ENCODE measurements around the gene ACSF2.

DNA sequence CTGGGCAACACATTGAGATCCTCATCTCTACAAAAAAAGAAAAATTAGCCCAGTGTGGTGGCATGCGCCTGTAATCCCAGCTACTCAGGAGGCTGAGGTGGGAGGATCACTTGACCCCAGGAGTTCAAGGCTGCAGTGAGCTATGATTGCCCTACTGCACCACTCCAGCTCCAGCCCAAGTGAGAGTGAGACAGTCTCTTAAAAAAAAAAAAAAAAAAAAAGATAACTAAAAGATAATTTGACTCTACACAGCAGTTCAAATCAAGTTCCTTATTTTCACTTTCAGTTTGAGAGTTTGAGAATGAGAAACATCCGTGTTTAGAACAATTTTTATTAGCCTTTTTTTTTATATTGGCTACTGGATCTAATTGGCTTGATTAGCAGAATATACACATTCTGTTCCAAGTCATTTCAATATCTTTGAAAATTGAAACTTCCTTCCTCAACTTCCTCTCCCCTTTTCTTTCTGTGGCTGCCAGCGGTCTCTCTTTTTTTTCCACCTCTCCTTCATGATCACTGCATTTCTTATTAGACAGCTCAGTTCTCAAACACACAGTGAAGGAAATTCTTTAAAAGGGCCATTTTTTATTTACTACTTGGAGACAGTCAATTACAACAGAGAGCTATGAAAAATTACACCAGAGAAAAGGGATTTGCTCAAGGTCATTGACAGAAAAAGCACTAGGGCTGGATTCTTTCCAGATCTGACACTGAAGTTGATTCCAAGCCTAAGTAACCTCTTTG lies 4.5 kb upstream of the ACSF2 start:
- TF ChIP-seq, protein P1, sequence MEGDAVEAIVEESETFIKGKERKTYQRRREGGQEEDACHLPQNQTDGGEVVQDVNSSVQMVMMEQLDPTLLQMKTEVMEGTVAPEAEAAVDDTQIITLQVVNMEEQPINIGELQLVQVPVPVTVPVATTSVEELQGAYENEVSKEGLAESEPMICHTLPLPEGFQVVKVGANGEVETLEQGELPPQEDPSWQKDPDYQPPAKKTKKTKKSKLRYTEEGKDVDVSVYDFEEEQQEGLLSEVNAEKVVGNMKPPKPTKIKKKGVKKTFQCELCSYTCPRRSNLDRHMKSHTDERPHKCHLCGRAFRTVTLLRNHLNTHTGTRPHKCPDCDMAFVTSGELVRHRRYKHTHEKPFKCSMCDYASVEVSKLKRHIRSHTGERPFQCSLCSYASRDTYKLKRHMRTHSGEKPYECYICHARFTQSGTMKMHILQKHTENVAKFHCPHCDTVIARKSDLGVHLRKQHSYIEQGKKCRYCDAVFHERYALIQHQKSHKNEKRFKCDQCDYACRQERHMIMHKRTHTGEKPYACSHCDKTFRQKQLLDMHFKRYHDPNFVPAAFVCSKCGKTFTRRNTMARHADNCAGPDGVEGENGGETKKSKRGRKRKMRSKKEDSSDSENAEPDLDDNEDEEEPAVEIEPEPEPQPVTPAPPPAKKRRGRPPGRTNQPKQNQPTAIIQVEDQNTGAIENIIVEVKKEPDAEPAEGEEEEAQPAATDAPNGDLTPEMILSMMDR (IDR thresholded peaks at IDR 0.05; ENCODE audit: poor library complexity, severe bottlenecking): no peak
- TF ChIP-seq POLR2AphosphoS5 (IDR thresholded peaks at IDR 0.05) (no peak), EZH2 (IDR thresholded peaks at IDR 0.05; ENCODE audit: borderline replicate concordance, insufficient read depth, low read length, poor library complexity, severe bottlenecking) (no peak), SMC3 (conservative IDR thresholded peaks at IDR 0.05; ENCODE audit: poor library complexity) (no peak), EP300 (conservative IDR thresholded peaks at IDR 0.05; ENCODE audit: poor library complexity, severe bottlenecking) (no peak), TAF1 (IDR thresholded peaks at IDR 0.05; ENCODE audit: low read depth) (no peak)
- TF ChIP-seq, protein P2, sequence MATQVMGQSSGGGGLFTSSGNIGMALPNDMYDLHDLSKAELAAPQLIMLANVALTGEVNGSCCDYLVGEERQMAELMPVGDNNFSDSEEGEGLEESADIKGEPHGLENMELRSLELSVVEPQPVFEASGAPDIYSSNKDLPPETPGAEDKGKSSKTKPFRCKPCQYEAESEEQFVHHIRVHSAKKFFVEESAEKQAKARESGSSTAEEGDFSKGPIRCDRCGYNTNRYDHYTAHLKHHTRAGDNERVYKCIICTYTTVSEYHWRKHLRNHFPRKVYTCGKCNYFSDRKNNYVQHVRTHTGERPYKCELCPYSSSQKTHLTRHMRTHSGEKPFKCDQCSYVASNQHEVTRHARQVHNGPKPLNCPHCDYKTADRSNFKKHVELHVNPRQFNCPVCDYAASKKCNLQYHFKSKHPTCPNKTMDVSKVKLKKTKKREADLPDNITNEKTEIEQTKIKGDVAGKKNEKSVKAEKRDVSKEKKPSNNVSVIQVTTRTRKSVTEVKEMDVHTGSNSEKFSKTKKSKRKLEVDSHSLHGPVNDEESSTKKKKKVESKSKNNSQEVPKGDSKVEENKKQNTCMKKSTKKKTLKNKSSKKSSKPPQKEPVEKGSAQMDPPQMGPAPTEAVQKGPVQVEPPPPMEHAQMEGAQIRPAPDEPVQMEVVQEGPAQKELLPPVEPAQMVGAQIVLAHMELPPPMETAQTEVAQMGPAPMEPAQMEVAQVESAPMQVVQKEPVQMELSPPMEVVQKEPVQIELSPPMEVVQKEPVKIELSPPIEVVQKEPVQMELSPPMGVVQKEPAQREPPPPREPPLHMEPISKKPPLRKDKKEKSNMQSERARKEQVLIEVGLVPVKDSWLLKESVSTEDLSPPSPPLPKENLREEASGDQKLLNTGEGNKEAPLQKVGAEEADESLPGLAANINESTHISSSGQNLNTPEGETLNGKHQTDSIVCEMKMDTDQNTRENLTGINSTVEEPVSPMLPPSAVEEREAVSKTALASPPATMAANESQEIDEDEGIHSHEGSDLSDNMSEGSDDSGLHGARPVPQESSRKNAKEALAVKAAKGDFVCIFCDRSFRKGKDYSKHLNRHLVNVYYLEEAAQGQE (IDR thresholded peaks at IDR 0.05; ENCODE audit: borderline replicate concordance): no peak

Data from neural cell (in vitro differentiated cells).